ENCODE measurements around the gene XYLT1.

The XYLT1 gene

GRCh38 chr16:17397499-17397891 is 73.3 kb downstream of the XYLT1 start:
- H4K91ac ChIP-seq (ENCODE audit: low read length): no peak overlapping the region
- no peak overlapping the region for H2AK5ac ChIP-seq (ENCODE audit: low read length, severe bottlenecking)
- H3K4me1 ChIP-seq (ENCODE audit: control insufficient read depth, insufficient read depth, low read depth, low read length): no peaks in the 10 kb centered on the region
- no peak overlapping the region for H2BK12ac ChIP-seq (ENCODE audit: low read length in 2 of 2)
- DNase-seq: no peak
- H2AFZ ChIP-seq (ENCODE audit: low read depth, low read length): no peak overlapping the region
- no peak overlapping the region for H2BK120ac ChIP-seq (ENCODE audit: low read depth, low read length)
- no peak overlapping the region for H2BK5ac ChIP-seq (ENCODE audit: low read depth, low read length, poor library complexity, severe bottlenecking)
- no peak overlapping the region for H3K14ac ChIP-seq (ENCODE audit: low read length in 2 of 2)
- H3K4me2 ChIP-seq (ENCODE audit: low read length, poor library complexity, severe bottlenecking): no peak overlapping the region
- no peak overlapping the region for H4K8ac ChIP-seq (ENCODE audit: low read length)
- no peak overlapping the region for H3K27ac ChIP-seq (ENCODE audit: low read length, poor library complexity, severe bottlenecking)
- no peaks in the 10 kb centered on the region for H3K36me3 ChIP-seq (ENCODE audit: control insufficient read depth in 1 of 2, insufficient read depth in 2 of 2, low read depth in 1 of 2, low read length in 2 of 2)
- no peak overlapping the region for H3K18ac ChIP-seq (ENCODE audit: low read depth in 1 of 2, low read length in 2 of 2)
- 48% methylated on average over 3 of the region's 4 CpGs for WGBS
- no peaks in the 10 kb centered on the region for H3K79me1 ChIP-seq (replicated peaks; ENCODE audit: low read length, poor library complexity, severe bottlenecking)
- H3K4me3 ChIP-seq (ENCODE audit: insufficient read depth in 1 of 2, low read depth in 1 of 2, low read length in 2 of 2): no peak overlapping the region
- H3K9me3 ChIP-seq (ENCODE audit: control insufficient read depth, low read length): no peaks in the 10 kb centered on the region
- H3K27me3 ChIP-seq (ENCODE audit: control insufficient read depth in 1 of 2, insufficient read depth in 1 of 2, low read length in 2 of 2): no peaks in the 10 kb centered on the region
- no peak overlapping the region for H2BK15ac ChIP-seq (ENCODE audit: low read depth, poor library complexity, severe bottlenecking)
- H3K4ac ChIP-seq (ENCODE audit: low read depth in 1 of 2, low read length in 2 of 2): no peak overlapping the region
- H3K9ac ChIP-seq (ENCODE audit: low read length): no peak overlapping the region
- no peak overlapping the region for H3K23ac ChIP-seq (ENCODE audit: low read length in 2 of 2)

- Histone ChIP-seq H3K4me2 (ENCODE audit: low read length, poor library complexity, severe bottlenecking) (no peak overlapping the region), H3K18ac (ENCODE audit: low read depth in 1 of 2, low read length in 2 of 2) (no peak overlapping the region), H3K9me3 (ENCODE audit: control insufficient read depth, low read length) (no peaks in the 10 kb centered on the region), H3K79me1 (replicated peaks; ENCODE audit: low read length, poor library complexity, severe bottlenecking) (no peaks in the 10 kb centered on the region), H4K8ac (ENCODE audit: low read length) (no peak overlapping the region), H2BK12ac (ENCODE audit: low read length in 2 of 2) (no peak overlapping the region), H3K4ac (ENCODE audit: low read depth in 1 of 2, low read length in 2 of 2) (no peak overlapping the region), H2BK5ac (ENCODE audit: low read depth, low read length, poor library complexity, severe bottlenecking) (no peak overlapping the region), H3K36me3 (ENCODE audit: control insufficient read depth in 1 of 2, insufficient read depth in 2 of 2, low read depth in 1 of 2, low read length in 2 of 2) (no peaks in the 10 kb centered on the region), H3K4me1 (ENCODE audit: control insufficient read depth, insufficient read depth, low read depth, low read length) (no peaks in the 10 kb centered on the region), H3K27ac (ENCODE audit: low read length, poor library complexity, severe bottlenecking) (no peak overlapping the region), H3K27me3 (ENCODE audit: control insufficient read depth in 1 of 2, insufficient read depth in 1 of 2, low read length in 2 of 2) (no peaks in the 10 kb centered on the region), H2AFZ (ENCODE audit: low read depth, low read length) (no peak overlapping the region), H2AK5ac (ENCODE audit: low read length, severe bottlenecking) (no peak overlapping the region), H4K91ac (ENCODE audit: low read length) (no peak overlapping the region), H3K9ac (ENCODE audit: low read length) (no peak overlapping the region), H2BK120ac (ENCODE audit: low read depth, low read length) (no peak overlapping the region), H3K23ac (ENCODE audit: low read length in 2 of 2) (no peak overlapping the region), H3K4me3 (ENCODE audit: insufficient read depth in 1 of 2, low read depth in 1 of 2, low read length in 2 of 2) (no peak overlapping the region), H3K14ac (ENCODE audit: low read length in 2 of 2) (no peak overlapping the region), H2BK15ac (ENCODE audit: low read depth, poor library complexity, severe bottlenecking) (no peak overlapping the region)
- no peak for DNase-seq
- WGBS: 64% methylated on average over 14 of the region's 14 CpGs
Observed at GRCh38 chr16:17396762-17397498, 73.8 kb downstream of the XYLT1 start.

- Histone ChIP-seq H3K4me3 (ENCODE audit: insufficient read depth in 1 of 2, low read depth in 1 of 2, low read length in 2 of 2) (no peak overlapping the region), H2AK5ac (ENCODE audit: low read length, severe bottlenecking) (no peak overlapping the region), H2BK120ac (ENCODE audit: low read depth, low read length) (no peak overlapping the region), H3K9ac (ENCODE audit: low read length) (peak overlapping the region; percentile 21), H2AFZ (ENCODE audit: low read depth, low read length) (no peak overlapping the region), H2BK5ac (ENCODE audit: low read depth, low read length, poor library complexity, severe bottlenecking) (no peak overlapping the region), H3K18ac (ENCODE audit: low read depth in 1 of 2, low read length in 2 of 2) (no peak overlapping the region), H3K9me3 (ENCODE audit: control insufficient read depth, low read length) (no peaks in the 10 kb centered on the region), H3K4me1 (ENCODE audit: control insufficient read depth, insufficient read depth, low read depth, low read length) (no peaks in the 10 kb centered on the region), H3K36me3 (ENCODE audit: control insufficient read depth in 1 of 2, insufficient read depth in 2 of 2, low read depth in 1 of 2, low read length in 2 of 2) (no peaks in the 10 kb centered on the region), H3K23ac (ENCODE audit: low read length in 2 of 2) (no peak overlapping the region), H2BK12ac (ENCODE audit: low read length in 2 of 2) (no peak overlapping the region), H3K27me3 (ENCODE audit: control insufficient read depth in 1 of 2, insufficient read depth in 1 of 2, low read length in 2 of 2) (no peaks in the 10 kb centered on the region), H4K91ac (ENCODE audit: low read length) (no peak overlapping the region), H3K4ac (ENCODE audit: low read depth in 1 of 2, low read length in 2 of 2) (no peak overlapping the region), H4K8ac (ENCODE audit: low read length) (no peak overlapping the region), H3K79me1 (replicated peaks; ENCODE audit: low read length, poor library complexity, severe bottlenecking) (no peaks in the 10 kb centered on the region), H2BK15ac (ENCODE audit: low read depth, poor library complexity, severe bottlenecking) (no peak overlapping the region), H3K14ac (ENCODE audit: low read length in 2 of 2) (no peak overlapping the region), H3K27ac (ENCODE audit: low read length, poor library complexity, severe bottlenecking) (no peak overlapping the region), H3K4me2 (ENCODE audit: low read length, poor library complexity, severe bottlenecking) (no peak overlapping the region)
- 78% methylated on average over 9 of the region's 9 CpGs for WGBS
- DNase-seq: no peak
Observed at GRCh38 chr16:17395849-17396480, 74.8 kb downstream of the XYLT1 start.

- Histone ChIP-seq H3K36me3 (ENCODE audit: control insufficient read depth in 1 of 2, insufficient read depth in 2 of 2, low read depth in 1 of 2, low read length in 2 of 2) (no peaks in the 10 kb centered on the region), H2BK15ac (ENCODE audit: low read depth, poor library complexity, severe bottlenecking) (no peak overlapping the region), H3K4me1 (ENCODE audit: control insufficient read depth, insufficient read depth, low read depth, low read length) (no peaks in the 10 kb centered on the region), H2BK12ac (ENCODE audit: low read length in 2 of 2) (no peak overlapping the region), H3K79me1 (replicated peaks; ENCODE audit: low read length, poor library complexity, severe bottlenecking) (no peaks in the 10 kb centered on the region), H3K9ac (ENCODE audit: low read length) (no peak overlapping the region), H2BK5ac (ENCODE audit: low read depth, low read length, poor library complexity, severe bottlenecking) (no peak overlapping the region), H3K9me3 (ENCODE audit: control insufficient read depth, low read length) (no peaks in the 10 kb centered on the region), H3K4ac (ENCODE audit: low read depth in 1 of 2, low read length in 2 of 2) (no peak overlapping the region), H3K18ac (ENCODE audit: low read depth in 1 of 2, low read length in 2 of 2) (no peak overlapping the region), H3K27me3 (ENCODE audit: control insufficient read depth in 1 of 2, insufficient read depth in 1 of 2, low read length in 2 of 2) (no peaks in the 10 kb centered on the region), H3K4me3 (ENCODE audit: insufficient read depth in 1 of 2, low read depth in 1 of 2, low read length in 2 of 2) (no peak overlapping the region), H3K14ac (ENCODE audit: low read length in 2 of 2) (no peak overlapping the region), H3K23ac (ENCODE audit: low read length in 2 of 2) (no peak overlapping the region), H3K27ac (ENCODE audit: low read length, poor library complexity, severe bottlenecking) (no peak overlapping the region), H4K91ac (ENCODE audit: low read length) (no peak overlapping the region), H4K8ac (ENCODE audit: low read length) (no peak overlapping the region), H2BK120ac (ENCODE audit: low read depth, low read length) (no peak overlapping the region), H3K4me2 (ENCODE audit: low read length, poor library complexity, severe bottlenecking) (no peak overlapping the region), H2AK5ac (ENCODE audit: low read length, severe bottlenecking) (no peak overlapping the region), H2AFZ (ENCODE audit: low read depth, low read length) (no peak overlapping the region)
- no peak for DNase-seq
- 67% methylated on average over 5 of the region's 5 CpGs for WGBS
Observed at GRCh38 chr16:17392857-17393692, 77.7 kb downstream of the XYLT1 start.

All from mesenchymal stem cell (in vitro differentiated cells and primary cell).